GM19025 (cell line): ENCODE data around the gene DOCK1.

Experiments used
- ATAC-seq: cut with Tn5 transposase; IDR thresholded peaks from one replicate; pipeline ENCODE4 v1.9.1; 2021; ENCODE audit warnings: mild to moderate bottlenecking, low read depth, moderate library complexity; ENCODE audit not compliant: unreplicated experiment

The DOCK1 gene

GRCh38 chr10:127125331-127125730, 220.1 kb downstream of the DOCK1 start:
- no peak for ATAC-seq

GRCh38 chr10:127127822-127128221, 222.6 kb downstream of the DOCK1 start:
- ATAC-seq, result no peak

- no peak for ATAC-seq
These were observed 223.9 kb downstream of the DOCK1 start for GRCh38 chr10:127129104-127129503.

- no peak for ATAC-seq
These were observed 227.2 kb downstream of the DOCK1 start for GRCh38 chr10:127132451-127132850.

GRCh38 chr10:127133225-127133624, 228.0 kb downstream of the DOCK1 start:
- no peak for ATAC-seq

GRCh38 chr10:127133672-127134500, 228.7 kb downstream of the DOCK1 start:
- no peak for ATAC-seq

- ATAC-seq, result no peak
These were observed 230.8 kb downstream of the DOCK1 start for GRCh38 chr10:127135844-127136577.

GRCh38 chr10:127137391-127137790, 232.2 kb downstream of the DOCK1 start:
- ATAC-seq, result no peak

GRCh38 chr10:127142136-127142535, 236.9 kb downstream of the DOCK1 start:
- no peak for ATAC-seq

- ATAC-seq, result no peak
These were observed 237.6 kb downstream of the DOCK1 start for GRCh38 chr10:127142856-127143255.

- no peak for ATAC-seq
These were observed 239.9 kb downstream of the DOCK1 start for GRCh38 chr10:127145173-127145572.

- ATAC-seq, result no peak
These were observed 241.4 kb downstream of the DOCK1 start for GRCh38 chr10:127146661-127147060.

GRCh38 chr10:127148066-127148932, 243.1 kb downstream of the DOCK1 start:
- no peak for ATAC-seq

- no peak for ATAC-seq
These were observed 243.6 kb downstream of the DOCK1 start for GRCh38 chr10:127148933-127149220.

GRCh38 chr10:127149501-127150081, 244.4 kb downstream of the DOCK1 start:
- ATAC-seq, result no peak

- no peak for ATAC-seq
These were observed 244.9 kb downstream of the DOCK1 start for GRCh38 chr10:127150136-127150535.

- ATAC-seq, result no peak
These were observed 246.3 kb downstream of the DOCK1 start for GRCh38 chr10:127151541-127151940.

GRCh38 chr10:127151981-127152699, 246.9 kb downstream of the DOCK1 start:
- ATAC-seq, result no peak

GRCh38 chr10:127153181-127153580, 248.0 kb downstream of the DOCK1 start:
- no peak for ATAC-seq
